HG03439 (cell line): Measurements from ENCODE around the gene CDC34.

ENCODE experiments used
- ATAC-seq: cut with Tn5 transposase; IDR thresholded peaks from one replicate; pipeline ENCODE4 v1.9.1; 2021; ENCODE audit warnings: mild to moderate bottlenecking, moderate library complexity; ENCODE audit not compliant: unreplicated experiment

The CDC34 gene

GRCh38 chr19:518598-519231 lies 12.8 kb upstream of the CDC34 start:
- ATAC-seq: no peak

DNA sequence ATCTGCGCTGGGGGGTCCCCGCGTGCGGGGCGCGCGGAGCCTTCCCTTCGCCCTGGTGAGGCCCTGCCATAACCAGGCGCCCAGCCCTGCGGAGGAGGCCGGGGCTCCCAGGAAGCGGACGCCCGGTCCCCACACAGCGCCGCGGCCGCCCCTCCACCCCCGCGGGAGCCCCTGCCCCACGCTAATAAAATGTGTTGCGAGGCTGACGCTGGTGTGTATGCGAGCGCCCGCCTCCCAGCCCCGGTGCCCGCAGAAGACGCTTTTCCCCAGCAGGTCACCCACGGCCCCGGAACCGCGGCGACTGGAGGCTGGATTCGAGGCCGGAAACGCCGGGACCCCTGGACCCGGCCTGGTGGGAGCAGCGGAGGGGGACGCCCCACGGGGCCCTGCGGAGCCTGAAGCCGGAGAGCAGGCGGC lies 12.1 kb upstream of the CDC34 start:
- no peak for ATAC-seq

DNA sequence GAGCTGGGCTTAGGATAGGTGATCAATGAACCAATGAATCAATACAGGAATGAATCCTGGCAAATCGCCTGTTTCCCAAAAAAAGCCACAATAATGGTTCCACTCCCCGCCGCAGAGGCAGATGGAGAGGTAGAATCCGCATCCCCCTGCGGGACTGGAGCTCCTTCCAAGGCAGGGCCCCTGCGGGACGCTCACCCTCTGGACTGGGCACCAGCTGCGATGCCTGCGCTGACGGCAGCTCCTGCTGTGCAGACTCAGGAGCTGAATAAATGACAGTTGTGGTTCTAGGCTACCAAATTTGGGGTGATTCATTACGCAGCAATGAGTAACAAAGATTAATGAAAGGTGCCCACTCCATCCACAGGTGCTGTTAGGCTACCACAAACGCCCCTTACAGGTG lies 8.8 kb upstream of the CDC34 start:
- ATAC-seq: no peak

DNA sequence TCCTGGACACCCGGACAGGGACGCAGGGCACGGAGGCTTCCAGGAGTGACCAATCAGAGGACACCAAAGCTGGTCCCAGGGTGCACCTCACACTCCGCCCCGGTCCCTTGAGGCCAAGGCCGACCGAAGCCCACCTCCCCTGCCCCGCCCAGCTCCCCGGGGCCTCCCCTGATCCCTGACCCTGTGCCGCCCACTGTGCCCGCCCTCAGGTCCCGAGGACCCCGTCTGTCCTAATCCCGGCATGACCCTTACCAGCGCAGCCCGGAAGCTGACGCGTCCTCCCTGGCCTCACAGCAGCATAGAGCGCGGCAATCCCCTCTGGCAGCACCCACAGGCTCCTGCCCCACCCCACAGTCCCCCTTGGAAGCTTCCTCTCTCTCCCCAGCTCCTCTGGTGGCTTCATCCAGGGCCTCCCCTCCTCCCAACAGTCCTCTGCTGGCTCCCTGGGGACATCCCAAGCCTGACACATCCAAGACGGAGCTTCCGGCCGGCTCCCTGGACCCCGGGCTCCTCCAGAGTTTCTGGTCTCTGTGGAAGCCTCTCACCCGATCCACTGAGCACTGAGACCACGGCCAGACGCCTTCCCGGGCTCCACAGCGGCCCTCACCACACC lies 7.4 kb upstream of the CDC34 start:
- ATAC-seq: no peak

GRCh38 chr19:525029-525428 lies 6.5 kb upstream of the CDC34 start:
- no peak for ATAC-seq

- no peak for ATAC-seq
Measured at GRCh38 chr19:525857-526419, 5.6 kb upstream of the CDC34 start.

GRCh38 chr19:530134-531008 lies 1.2 kb upstream of the CDC34 start:
- ATAC-seq: no peak

- ATAC-seq: peak; percentile 67
Measured at GRCh38 chr19:531009-531752, 379 bp upstream of the CDC34 start.

DNA sequence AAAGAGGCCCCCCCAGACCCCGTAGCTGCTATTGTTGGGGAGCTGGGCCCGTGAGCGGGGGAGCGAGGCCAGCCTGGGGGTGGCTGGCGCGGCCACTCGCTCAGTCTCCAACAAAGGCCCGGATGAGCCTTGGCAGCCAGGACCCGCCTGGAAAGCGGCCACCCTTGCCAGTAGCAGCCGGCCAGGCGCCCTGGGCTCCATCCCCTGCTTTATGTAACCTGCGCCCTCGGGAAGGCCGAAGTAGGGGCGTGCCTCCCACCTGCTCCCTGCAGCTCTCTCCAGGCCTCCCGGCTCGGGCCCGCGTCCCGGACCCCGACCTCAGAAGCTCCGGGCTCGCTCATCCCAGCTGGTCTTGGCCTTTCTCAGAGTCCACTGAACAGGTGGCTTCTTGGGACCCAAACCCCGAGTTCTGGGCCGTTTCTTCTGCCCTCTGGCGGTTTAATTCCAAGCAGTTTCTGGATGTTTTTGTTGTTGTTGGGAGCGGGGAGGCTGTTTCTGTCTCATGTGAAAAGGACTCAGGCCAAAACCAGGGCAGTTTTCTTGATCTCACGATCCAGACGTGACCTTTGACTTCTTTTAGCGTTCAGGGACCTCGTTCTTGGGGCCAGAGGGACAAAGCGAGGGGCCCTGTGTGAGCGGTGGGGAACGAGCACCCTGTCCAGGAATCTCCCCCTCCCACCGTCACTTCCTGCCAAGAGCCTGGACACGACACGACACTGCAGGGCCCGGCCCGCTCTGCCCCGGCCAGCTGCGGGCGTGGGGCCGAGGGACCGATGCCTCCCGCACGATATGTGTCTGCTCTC lies 1.2 kb downstream of the CDC34 start:
- ATAC-seq: no peak

- ATAC-seq: no peak
Measured at GRCh38 chr19:533364-534058, 2.0 kb downstream of the CDC34 start.

GRCh38 chr19:534088-534487 lies 2.5 kb downstream of the CDC34 start:
- no peak for ATAC-seq

DNA sequence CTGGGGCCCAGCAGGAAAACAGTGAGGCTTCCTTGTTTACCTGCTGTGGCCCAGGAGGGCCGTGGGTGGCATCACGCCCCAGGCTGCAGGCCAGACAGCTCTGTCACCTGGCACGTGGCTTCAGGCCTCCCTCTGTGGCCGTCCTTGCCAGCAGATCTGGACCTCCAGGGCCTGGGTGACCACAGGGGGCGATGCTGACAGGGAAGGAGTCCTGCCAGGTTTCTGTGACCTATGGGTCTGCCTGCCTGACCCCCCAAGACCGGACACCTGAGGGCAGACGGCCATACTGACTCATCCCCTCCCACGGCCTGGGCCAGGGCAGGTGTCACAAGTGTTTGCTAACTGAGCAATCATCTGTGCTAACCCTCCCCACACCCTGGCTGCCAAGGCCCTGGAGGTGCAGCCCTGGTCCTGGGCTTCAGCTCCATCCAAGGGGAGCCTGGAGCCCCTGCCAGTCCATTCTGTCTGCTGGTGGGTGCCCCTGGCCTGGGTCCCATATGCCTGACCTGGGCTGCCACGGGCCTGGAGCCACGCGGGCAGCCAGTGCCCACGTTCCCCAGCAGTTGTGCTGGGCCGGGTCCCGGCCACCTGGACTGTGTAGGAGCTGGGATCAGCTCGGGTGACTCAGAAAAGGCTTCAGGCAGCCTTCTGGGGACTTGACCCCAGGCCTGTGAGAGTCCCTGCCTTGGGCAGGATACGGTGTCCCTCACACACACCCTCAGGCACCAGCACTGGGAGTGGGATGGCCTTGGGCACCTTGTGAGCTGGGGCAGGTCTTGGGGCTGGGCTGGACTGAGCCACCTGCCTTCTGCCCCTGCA lies 3.7 kb downstream of the CDC34 start:
- ATAC-seq: no peak

- ATAC-seq: no peak
Measured at GRCh38 chr19:536031-536880, 4.7 kb downstream of the CDC34 start.

DNA sequence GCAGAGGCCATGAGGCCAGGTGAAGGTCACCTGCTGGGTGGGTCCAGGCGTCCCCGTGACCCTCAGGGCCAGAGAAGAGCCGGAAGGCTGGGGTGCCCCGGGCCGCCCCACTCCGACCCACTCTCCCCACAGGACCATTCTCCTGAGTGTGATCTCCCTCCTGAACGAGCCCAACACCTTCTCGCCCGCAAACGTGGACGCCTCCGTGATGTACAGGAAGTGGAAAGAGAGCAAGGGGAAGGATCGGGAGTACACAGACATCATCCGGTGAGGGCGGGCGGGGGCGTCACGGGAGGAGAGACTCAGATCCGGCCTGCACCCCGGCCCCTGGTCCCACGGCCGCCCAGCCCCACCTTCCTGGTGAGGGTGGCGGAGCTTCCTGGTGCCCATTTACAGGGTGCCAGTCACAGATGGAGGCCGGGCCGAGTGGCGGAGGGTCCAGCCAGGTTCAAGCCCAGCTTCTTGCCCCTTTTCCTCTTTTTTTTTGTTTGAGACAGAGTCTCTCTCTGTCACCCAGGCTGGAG lies 5.4 kb downstream of the CDC34 start:
- ATAC-seq: no peak

DNA sequence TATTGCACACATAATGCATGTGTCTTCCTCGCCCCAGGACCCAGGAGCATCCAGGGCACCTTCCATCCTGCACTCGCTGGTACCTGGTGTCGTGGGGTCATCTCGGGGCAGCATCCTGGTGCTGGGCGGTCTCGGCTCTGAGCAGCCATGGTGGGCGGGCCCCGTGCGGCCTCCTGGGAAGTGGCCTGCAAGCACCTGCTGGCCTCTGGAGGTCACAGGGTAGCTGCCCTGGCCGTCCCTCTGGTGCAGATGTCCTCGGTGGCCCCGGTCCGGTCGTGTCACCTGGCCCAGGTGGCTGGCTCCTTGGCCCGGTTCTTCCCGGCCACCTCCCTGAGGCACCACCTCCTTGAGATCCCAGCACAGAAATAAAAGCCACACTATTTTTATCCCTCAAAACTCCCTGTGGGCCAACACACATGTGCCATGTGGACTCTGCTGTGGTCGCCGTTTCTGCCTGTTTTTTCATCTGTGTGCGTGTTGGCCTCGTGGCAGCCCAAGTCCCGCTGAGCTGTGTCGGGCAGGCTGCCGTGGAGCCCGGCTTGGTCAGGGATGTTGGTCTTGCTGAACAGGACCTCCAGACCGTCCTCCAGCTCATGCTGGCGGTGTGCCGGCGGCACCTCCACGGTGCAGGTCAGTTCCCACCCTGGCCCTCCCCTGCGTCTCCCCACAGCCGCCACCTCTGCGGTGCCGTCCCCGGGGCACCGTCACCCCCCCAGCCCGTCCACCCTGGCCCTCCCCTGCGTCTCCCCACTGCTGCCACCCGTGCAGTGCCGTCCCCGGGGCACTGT lies 7.3 kb downstream of the CDC34 start:
- ATAC-seq: no peak

DNA sequence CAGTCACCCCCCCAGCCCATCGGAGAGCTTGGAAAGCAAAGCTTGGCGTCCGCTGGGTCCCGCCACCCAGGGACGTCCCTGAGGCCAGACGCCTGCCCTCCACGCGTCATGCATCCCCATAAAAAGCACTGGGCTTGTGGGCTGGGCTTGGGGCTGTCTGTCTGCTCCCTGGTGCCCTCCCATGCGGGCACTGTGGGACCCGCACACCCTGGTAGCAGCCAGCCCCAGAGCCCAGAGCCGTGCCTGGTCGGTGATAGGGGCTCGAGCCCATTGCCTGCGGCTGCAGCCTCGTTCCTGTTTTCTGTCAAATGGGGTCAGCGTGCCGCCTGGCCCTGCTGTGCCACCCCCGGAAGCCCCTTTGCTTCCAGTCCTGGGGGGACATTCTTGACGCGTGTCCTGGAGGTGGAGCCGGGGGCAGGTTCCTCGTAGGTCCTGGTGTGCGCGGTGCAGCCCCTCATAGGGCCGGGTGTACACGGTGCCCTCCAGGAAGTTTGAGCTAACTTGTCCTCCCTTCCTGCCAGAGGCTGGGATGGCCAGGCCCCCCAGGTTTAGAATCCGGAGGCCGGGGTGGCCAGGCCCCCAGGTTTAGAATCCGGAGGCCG lies 8.0 kb downstream of the CDC34 start:
- no peak for ATAC-seq
